Measurements from ENCODE around the gene MAP6. TPM values are rescaled to one million over a fixed set of nuclear protein-coding genes. Genes with fewer than 3 reads are reported as not detected.
A peak's percentile ranks its signal among the peaks of the same experiment; 100 is the strongest.

Gene MAP6
- total RNA-seq, 6 experiments from 2014 or later = 0.26 to 0.86 (median 0.58) TPM

DNA sequence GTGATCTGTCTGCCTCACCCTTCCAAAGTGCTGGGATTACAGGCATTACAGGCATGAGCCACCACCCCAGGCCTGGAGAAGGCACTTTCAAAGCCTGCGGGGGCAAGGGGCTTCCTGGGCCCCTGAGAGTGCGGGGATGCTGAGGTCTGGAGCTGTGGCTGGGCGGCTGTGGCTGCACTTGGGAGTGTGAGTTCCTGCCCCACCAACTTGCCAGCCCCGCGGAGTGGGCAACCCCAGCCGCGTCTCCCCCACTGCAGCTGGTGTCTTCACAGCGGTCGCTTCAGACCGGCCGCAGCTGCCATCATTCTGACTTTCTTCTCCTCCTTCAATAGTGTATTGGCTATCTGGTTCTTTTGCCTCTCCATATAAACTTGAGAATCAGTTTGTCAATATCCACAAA lies 10.7 kb upstream of the MAP6 start:
- Histone ChIP-seq H3K9me3 (no peaks in the 10 kb centered on the region), H3K4me3 (no peak overlapping the region), H3K36me3 (no peaks in the 10 kb centered on the region), H3K27ac (no peak overlapping the region), H3K4me1 (no peaks in the 10 kb centered on the region), H3K27me3 (no peaks in the 10 kb centered on the region)
- intact Hi-C loops (cut with DNase I) = no loop called here
- no peak for ATAC-seq
- no peak for TF ChIP-seq POLR2A (IDR thresholded peaks at IDR 0.05)
- TF ChIP-seq, protein P1, sequence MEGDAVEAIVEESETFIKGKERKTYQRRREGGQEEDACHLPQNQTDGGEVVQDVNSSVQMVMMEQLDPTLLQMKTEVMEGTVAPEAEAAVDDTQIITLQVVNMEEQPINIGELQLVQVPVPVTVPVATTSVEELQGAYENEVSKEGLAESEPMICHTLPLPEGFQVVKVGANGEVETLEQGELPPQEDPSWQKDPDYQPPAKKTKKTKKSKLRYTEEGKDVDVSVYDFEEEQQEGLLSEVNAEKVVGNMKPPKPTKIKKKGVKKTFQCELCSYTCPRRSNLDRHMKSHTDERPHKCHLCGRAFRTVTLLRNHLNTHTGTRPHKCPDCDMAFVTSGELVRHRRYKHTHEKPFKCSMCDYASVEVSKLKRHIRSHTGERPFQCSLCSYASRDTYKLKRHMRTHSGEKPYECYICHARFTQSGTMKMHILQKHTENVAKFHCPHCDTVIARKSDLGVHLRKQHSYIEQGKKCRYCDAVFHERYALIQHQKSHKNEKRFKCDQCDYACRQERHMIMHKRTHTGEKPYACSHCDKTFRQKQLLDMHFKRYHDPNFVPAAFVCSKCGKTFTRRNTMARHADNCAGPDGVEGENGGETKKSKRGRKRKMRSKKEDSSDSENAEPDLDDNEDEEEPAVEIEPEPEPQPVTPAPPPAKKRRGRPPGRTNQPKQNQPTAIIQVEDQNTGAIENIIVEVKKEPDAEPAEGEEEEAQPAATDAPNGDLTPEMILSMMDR (IDR thresholded peaks at IDR 0.05) = no peak
- no peak for DNase-seq
- WGBS (ENCODE audit: insufficient coverage, low coverage, low lambda C conversion rate, missing lambda C conversion rate) = 83% methylated on average over 1 of the region's 11 CpGs

DNA sequence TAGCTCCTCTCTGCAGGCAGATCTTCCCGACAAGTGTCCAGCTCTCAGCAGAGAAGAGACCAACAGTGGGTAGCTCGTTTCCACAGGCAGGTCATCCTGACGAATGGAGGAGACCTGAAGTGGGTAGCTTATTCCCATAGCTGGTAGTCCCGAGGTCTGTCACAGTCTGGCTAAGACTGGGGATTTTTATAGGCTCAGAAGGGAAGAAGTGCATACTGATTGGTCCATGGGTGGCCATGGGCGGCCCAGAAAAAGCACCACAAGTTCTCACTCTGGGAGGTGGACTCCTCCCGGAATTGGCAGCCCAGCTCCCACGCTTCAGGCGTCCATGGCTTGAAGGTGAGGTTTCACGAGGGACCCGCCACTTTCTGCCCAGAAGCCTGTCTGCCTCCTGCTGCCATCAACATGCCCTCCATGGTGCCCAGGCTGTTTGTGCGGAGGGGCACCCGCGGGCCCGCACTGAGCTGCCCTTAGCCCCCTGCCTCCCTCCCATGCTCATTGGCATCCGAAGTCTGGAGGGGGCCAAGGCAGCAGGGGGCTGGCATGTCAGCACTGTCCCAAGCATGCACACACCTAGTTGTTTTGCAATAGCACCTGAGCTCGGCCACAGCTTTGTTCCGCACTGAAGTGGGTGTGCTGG lies 9.9 kb upstream of the MAP6 start:
- no peaks in the 10 kb centered on the region for H3K27me3 ChIP-seq
- 65% methylated on average over 2 of the region's 17 CpGs for WGBS (ENCODE audit: insufficient coverage, low coverage, low lambda C conversion rate, missing lambda C conversion rate)
- no peak for DNase-seq
- H3K27ac ChIP-seq = no peak overlapping the region
- H3K4me3 ChIP-seq = no peak overlapping the region
- intact Hi-C loops (cut with DNase I) = no loop called here
- H3K4me1 ChIP-seq = no peaks in the 10 kb centered on the region
- TF ChIP-seq POLR2A (IDR thresholded peaks at IDR 0.05) = no peak
- TF ChIP-seq, protein P1 (IDR thresholded peaks at IDR 0.05) = no peak
- no peaks in the 10 kb centered on the region for H3K9me3 ChIP-seq
- peak in 1 of 4 donors; percentile 16 for ATAC-seq
- H3K36me3 ChIP-seq = no peaks in the 10 kb centered on the region

DNA sequence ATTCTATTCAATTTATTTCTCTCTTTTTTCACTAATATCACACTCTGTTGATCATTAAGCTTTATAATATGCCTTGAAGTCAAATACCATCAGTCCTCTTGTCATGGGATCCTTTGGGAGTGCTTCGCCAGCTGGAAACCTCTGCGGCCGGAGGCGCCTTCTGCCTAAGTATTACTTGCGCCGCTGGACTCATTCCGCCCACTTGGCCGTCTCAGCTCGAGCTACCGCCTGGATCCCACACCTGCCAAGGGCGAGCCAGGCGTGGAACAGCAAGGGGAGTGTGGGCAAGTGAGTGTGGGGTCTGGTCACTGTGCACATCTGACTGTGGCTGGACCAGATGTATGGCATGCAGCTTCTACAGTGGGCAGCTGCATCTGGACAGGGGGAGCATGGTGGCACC lies 9.1 kb upstream of the MAP6 start:
- intact Hi-C loops (cut with DNase I) = no loop called here
- no peaks in the 10 kb centered on the region for H3K36me3 ChIP-seq
- ATAC-seq = no peak
- H3K9me3 ChIP-seq = no peaks in the 10 kb centered on the region
- TF ChIP-seq POLR2A (IDR thresholded peaks at IDR 0.05) = no peak
- TF ChIP-seq, protein P1 (IDR thresholded peaks at IDR 0.05) = no peak
- no peak overlapping the region for H3K27ac ChIP-seq
- H3K27me3 ChIP-seq = no peaks in the 10 kb centered on the region
- H3K4me3 ChIP-seq = no peak overlapping the region
- no peak for DNase-seq
- no peaks in the 10 kb centered on the region for H3K4me1 ChIP-seq
- 93% methylated on average over 5 of the region's 12 CpGs for WGBS (ENCODE audit: insufficient coverage, low coverage, low lambda C conversion rate, missing lambda C conversion rate)

DNA sequence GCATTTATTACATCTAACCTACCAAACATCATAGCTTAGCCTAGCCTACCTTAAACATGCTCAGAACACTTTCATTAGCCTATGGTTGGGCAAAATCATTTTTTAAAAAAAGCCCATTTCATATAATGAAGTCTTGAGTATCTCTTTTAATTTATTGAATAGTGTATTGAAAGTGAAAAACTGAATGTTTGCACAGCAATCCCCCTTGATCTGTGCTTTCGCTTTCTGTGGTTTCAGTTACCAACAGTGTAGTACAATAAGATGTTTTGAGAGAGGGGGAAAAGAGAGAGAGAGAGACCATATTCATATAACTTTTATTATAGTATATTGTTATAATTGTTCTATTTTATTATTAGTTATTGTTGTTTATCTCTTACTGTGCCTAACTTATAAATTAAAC lies 8.4 kb upstream of the MAP6 start:
- no peaks in the 10 kb centered on the region for H3K4me1 ChIP-seq
- 80% methylated on average over 1 of the region's 1 CpG for WGBS (ENCODE audit: insufficient coverage, low coverage, low lambda C conversion rate, missing lambda C conversion rate)
- TF ChIP-seq, protein P1 (IDR thresholded peaks at IDR 0.05) = no peak
- no peak for TF ChIP-seq POLR2A (IDR thresholded peaks at IDR 0.05)
- no peak overlapping the region for H3K27ac ChIP-seq
- DNase-seq (no peak), ATAC-seq (no peak)
- intact Hi-C loops (cut with DNase I) = no loop called here
- no peaks in the 10 kb centered on the region for H3K36me3 ChIP-seq
- H3K27me3 ChIP-seq = no peaks in the 10 kb centered on the region
- H3K9me3 ChIP-seq = no peaks in the 10 kb centered on the region
- no peak overlapping the region for H3K4me3 ChIP-seq

All from right lobe of liver (tissue), 6 donors.